Colonic mucosa (tissue), 4 donors: ENCODE measurements around the gene PRELID2. TPM values are rescaled to one million over a fixed set of nuclear protein-coding genes. Genes with fewer than 3 reads are reported as not detected.

Experiments used
- DNase-seq: peaks from one replicate; pipeline ENCODE4 v3.0.0-alpha.2; 2020
- H3K27ac ChIP-seq: fragments of 200-600 bp; one replicate; pipeline ENCODE4 v1.8.0; 2021
- H3K27me3 ChIP-seq: fragments of 200-600 bp; one replicate; pipeline ENCODE4 v1.8.0; 2021
- H3K36me3 ChIP-seq: fragments of 200-600 bp; one replicate; pipeline ENCODE4 v1.8.0; 2021
- H3K4me1 ChIP-seq: fragments of 200-600 bp; one replicate; pipeline ENCODE4 v1.8.0; 2021; ENCODE audit warnings: mild to moderate bottlenecking
- H3K4me3 ChIP-seq: fragments of 200-600 bp; one replicate; pipeline ENCODE4 v1.8.0; 2021
- H3K9ac ChIP-seq, 2 donors: one replicate each; pipeline ENCODE4 v1.7.0; 2013; ENCODE audit warnings: control low read depth in 2 of 2, low read depth in 2 of 2, low read length in 2 of 2
- H3K9me3 ChIP-seq: fragments of 200-600 bp; one replicate; pipeline ENCODE4 v1.8.0; 2021
- intact Hi-C: fragments of 100-400 bp; cut with DNase I; formaldehyde crosslinking; loops from one replicate; pipeline ENCODE4 v1.14.1; 2022
- total RNA-seq, 2 donors: library from RNA; stranded (reverse); fragmentation: NEBNext Ultra II Directional in 1 of 2; extraction: Animal tissue kit (Norgen Biotek cat#: 25700) in 1 of 2; gene quantifications; one replicate each; pipeline ENCODE4 v1.2.1, GENCODE V29; 2021
- TF ChIP-seq, protein P1 (sequence below): fragments of 200-600 bp; IDR thresholded peaks from one replicate; pipeline ENCODE4 v1.8.0; 2022; ENCODE audit warnings: antibody characterized with exemption, mild to moderate bottlenecking
- donor health status: healthy.
- donor health status: DM: no; HTN: no; CAD: no.
- donor health status: DM: no; HTN: no; CAD: no.

PRELID2 gene
- total RNA-seq, 2 donors from 2014 or later = 96.2 to 105 TPM

DNA sequence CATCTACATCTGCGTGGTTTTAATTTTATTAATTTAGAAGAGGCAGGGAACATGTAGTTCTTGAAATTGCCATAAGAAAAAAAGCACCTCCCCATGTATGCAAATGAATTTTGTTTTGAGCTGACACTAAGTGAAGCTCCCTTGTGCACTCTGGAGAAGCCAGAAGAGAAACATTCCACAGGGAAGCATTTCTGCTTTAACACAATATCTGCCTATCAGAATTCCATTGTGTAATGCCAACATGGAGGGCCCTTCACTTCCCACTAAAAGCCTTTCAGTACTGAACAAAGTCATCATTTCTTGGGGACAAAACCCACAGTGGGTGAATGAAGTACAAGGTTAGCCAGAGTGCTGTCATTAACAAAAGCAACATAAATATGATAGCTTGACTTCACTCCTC, 59.7 kb downstream of the PRELID2 start:
- Histone ChIP-seq H3K27ac (no peak overlapping the region), H3K4me1 (no peaks in the 10 kb centered on the region), H3K9ac (no peak overlapping the region), H3K36me3 (no peaks in the 10 kb centered on the region), H3K4me3 (no peak overlapping the region), H3K27me3 (no peaks in the 10 kb centered on the region), H3K9me3 (no peaks in the 10 kb centered on the region)
- TF ChIP-seq, protein P1, sequence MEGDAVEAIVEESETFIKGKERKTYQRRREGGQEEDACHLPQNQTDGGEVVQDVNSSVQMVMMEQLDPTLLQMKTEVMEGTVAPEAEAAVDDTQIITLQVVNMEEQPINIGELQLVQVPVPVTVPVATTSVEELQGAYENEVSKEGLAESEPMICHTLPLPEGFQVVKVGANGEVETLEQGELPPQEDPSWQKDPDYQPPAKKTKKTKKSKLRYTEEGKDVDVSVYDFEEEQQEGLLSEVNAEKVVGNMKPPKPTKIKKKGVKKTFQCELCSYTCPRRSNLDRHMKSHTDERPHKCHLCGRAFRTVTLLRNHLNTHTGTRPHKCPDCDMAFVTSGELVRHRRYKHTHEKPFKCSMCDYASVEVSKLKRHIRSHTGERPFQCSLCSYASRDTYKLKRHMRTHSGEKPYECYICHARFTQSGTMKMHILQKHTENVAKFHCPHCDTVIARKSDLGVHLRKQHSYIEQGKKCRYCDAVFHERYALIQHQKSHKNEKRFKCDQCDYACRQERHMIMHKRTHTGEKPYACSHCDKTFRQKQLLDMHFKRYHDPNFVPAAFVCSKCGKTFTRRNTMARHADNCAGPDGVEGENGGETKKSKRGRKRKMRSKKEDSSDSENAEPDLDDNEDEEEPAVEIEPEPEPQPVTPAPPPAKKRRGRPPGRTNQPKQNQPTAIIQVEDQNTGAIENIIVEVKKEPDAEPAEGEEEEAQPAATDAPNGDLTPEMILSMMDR = no peak
- intact Hi-C loops = no loop called here
- no peak for DNase-seq

DNA sequence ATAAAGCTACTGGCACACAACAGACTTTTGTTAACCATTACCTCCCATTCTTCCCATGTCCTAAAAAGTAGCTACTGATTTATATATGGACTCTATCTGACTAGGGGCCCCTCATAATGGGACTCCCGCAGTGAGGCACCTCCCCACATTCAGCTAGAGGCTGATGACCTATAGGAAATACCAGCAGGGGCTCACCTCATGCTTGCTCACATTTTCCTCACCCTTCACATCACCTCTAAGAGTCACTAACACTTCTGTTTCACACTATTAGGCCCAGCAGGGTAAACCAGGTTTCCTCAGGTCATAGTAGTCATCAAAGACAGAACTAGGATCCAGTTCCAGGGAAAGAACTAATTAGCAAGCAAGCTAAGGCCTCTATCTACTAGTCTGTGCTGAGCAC, 60.7 kb downstream of the PRELID2 start:
- no peak overlapping the region for H3K27ac ChIP-seq
- DNase-seq = no peak
- no peaks in the 10 kb centered on the region for H3K4me1 ChIP-seq
- no peaks in the 10 kb centered on the region for H3K36me3 ChIP-seq
- no peak overlapping the region for H3K9ac ChIP-seq
- no peaks in the 10 kb centered on the region for H3K9me3 ChIP-seq
- TF ChIP-seq, protein P1 = no peak
- no peaks in the 10 kb centered on the region for H3K27me3 ChIP-seq
- no peak overlapping the region for H3K4me3 ChIP-seq
- intact Hi-C loops = no loop called here

DNA sequence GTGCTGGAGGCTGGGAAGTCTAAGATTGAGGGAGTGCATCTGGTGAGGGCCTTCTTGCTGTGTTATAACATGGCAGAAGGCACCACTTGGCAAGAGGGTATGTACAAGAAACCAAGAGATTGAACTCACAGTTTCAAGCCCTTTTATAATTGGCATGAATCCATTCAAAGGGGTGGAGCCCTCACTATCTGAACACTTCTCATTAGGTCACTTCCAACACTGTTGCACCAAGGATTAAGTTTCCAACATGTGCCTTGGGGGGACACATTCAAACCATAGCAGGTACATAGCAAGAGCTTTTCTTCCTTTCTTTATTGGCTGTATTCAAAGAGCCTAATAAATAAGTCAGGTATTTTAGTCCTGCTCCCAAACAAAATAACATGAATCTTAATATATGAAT, 62.7 kb downstream of the PRELID2 start:
- no peak overlapping the region for H3K27ac ChIP-seq
- no peaks in the 10 kb centered on the region for H3K27me3 ChIP-seq
- TF ChIP-seq, protein P1 = no peak
- H3K4me1 ChIP-seq = no peaks in the 10 kb centered on the region
- no peaks in the 10 kb centered on the region for H3K36me3 ChIP-seq
- no peak overlapping the region for H3K9ac ChIP-seq
- no peaks in the 10 kb centered on the region for H3K9me3 ChIP-seq
- intact Hi-C loops = no loop called here
- no peak for DNase-seq
- no peak overlapping the region for H3K4me3 ChIP-seq

DNA sequence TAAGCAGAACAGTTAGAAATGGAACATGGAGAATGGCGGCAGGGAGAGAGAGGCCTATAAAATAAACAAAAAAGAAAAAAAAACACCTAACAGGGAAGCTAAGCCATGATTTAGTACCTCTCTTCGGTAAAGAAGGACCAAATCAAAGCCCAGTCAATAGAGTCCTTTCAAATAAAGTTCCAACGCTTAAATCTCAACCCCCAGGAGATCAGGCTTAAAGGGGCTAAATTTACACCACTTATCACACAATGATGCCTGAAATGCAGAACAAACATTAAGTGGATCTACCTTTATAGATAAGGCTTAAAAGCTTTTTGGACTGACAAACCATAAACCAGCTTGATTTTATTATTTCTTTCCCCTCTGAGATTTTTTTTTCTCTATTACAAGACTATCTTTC, 66.3 kb downstream of the PRELID2 start:
- H3K9ac ChIP-seq = no peak overlapping the region
- no peaks in the 10 kb centered on the region for H3K27me3 ChIP-seq
- no peaks in the 10 kb centered on the region for H3K9me3 ChIP-seq
- H3K27ac ChIP-seq = no peak overlapping the region
- no peaks in the 10 kb centered on the region for H3K4me1 ChIP-seq
- no peak overlapping the region for H3K4me3 ChIP-seq
- no peaks in the 10 kb centered on the region for H3K36me3 ChIP-seq
- intact Hi-C loops = no loop called here
- no peak for DNase-seq
- TF ChIP-seq, protein P1 = no peak

DNA sequence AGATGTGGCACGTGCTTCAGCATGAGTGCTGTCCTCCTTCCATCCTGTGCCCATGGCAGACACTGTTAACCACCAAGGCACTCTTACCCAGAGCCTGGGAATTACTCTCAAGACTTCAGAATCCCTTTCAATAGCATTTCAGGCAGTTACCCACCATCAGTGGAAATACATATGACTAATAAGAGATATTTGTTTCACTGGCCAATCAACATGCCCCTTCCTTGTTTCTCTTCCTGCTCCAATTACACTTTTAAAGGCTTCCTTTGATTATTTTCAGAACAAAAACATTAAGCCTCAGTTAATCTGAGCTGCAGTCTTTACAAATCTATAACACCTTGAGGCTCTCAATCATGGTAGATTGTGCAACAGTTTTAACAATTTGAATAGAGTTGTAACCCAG, 70.8 kb downstream of the PRELID2 start:
- H3K4me1 ChIP-seq = no peaks in the 10 kb centered on the region
- H3K9me3 ChIP-seq = no peaks in the 10 kb centered on the region
- H3K27me3 ChIP-seq = no peaks in the 10 kb centered on the region
- H3K4me3 ChIP-seq = no peak overlapping the region
- no peak overlapping the region for H3K9ac ChIP-seq
- TF ChIP-seq, protein P1 = no peak
- H3K36me3 ChIP-seq = no peaks in the 10 kb centered on the region
- no peak overlapping the region for H3K27ac ChIP-seq
- intact Hi-C loops = no loop called here
- DNase-seq = no peak

DNA sequence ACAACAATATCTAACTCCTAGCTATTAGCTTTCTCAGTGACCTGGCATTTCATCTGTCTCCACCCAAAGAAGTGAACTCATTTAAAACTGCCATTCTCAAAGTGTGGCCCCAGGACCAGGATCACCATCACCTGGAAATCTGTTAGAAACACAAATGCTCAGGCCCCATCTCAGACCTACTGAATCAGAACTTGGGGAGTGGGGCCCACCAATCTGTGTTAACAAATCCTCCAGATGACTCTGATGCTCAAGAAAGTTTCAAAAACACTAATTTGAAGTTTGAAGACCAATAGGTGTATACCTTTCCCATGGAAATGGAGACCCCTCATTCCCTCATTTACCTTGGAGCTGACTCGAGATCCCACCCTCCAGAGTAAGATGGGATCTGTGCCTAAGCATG, 72.3 kb downstream of the PRELID2 start:
- H3K9me3 ChIP-seq = no peaks in the 10 kb centered on the region
- no peaks in the 10 kb centered on the region for H3K36me3 ChIP-seq
- no peak overlapping the region for H3K9ac ChIP-seq
- H3K27ac ChIP-seq = no peak overlapping the region
- H3K4me1 ChIP-seq = no peaks in the 10 kb centered on the region
- no peak for DNase-seq
- TF ChIP-seq, protein P1 = no peak
- H3K4me3 ChIP-seq = no peak overlapping the region
- intact Hi-C loops = no loop called here
- H3K27me3 ChIP-seq = no peaks in the 10 kb centered on the region
